ENCODE results near the gene RFC5. TPM values are rescaled to one million over a fixed set of nuclear protein-coding genes. Genes with fewer than 3 reads are reported as not detected.
"Not testable (repeated sequence)": the region's sequence is repeated elsewhere in the genome, so short reads cannot be mapped to it uniquely, and the experiment has no call there.

The RFC5 gene
- total RNA-seq, 1 donor from 2014 or later, result 17.2 TPM

DNA sequence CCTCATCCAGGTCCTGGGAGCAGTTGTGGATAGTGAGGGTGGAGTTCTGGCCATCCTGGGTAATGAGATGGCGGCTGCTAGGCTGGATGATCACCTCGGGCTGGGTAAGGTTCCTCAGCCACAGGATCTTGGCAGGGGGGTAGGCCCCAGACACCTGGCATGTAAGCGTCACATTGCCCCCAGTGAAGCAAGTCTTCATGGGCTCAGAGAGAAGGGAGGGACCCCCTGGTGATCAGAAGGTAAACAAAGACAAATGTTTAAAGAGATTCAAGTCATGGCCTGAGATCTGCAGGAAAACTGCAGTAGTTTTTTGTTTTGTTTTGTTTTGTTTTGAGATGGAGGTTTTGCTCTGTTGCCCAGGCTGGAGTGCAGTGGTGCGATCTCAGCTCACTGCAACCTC, 57.3 kb downstream of the RFC5 start:
- DNase-seq (ENCODE audit: low read depth in 2 of 2), result no peak

DNA sequence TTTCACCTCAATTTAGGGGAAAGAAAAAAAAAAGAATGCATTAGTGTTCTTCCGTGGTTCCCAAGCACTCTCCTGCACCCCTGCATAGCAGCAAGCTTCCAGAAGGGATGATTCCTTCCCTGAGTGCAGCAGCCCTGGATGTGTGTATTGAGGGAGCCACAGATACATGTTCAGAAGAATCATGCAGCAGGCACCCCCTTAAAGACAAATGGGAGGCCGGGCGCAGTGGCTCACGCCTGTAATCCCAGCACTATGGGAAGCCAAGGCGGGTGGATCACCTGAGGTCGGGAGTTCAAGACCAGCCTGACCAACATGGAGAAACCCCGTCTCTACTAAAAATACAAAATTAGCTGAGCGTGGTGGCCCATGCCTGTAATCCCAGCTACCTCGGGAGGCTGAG, 65.0 kb downstream of the RFC5 start:
- DNase-seq (ENCODE audit: low read depth in 2 of 2), result not testable (repeated sequence)

Other genes with a start within 250 kb of the RFC5 start
- gene KSR2, start 47.7 kb upstream of the RFC5 start, total RNA-seq, result 0.26 and 0.38 TPM in 2 replicates
- gene WSB2, start 44.5 kb downstream of the RFC5 start, total RNA-seq, result 82.4 and 116 TPM in 2 replicates
- gene VSIG10, start 87.3 kb downstream of the RFC5 start, total RNA-seq, result 44.5 and 48.5 TPM in 2 replicates
- gene PEBP1, start 119.4 kb downstream of the RFC5 start, total RNA-seq, result 148 and 167 TPM in 2 replicates

All from dermis microvascular lymphatic vessel endothelial cell (primary cell).